Neuron (in vitro differentiated cells): ENCODE data around the gene ALDOC.

Experiments used
- H2AFZ ChIP-seq: one replicate; pipeline ENCODE4 v1.6.1; 2013; ENCODE audit warnings: low read depth, mild to moderate bottlenecking, inconsistent platforms, low read length, moderate library complexity
- H3K27me3 ChIP-seq: one replicate; pipeline ENCODE4 v1.6.1; 2013; ENCODE audit warnings: low read length; ENCODE audit not compliant: insufficient read depth
- H3K36me3 ChIP-seq: one replicate; pipeline ENCODE4 v1.6.1; 2013; ENCODE audit warnings: low read length; ENCODE audit not compliant: insufficient read depth
- H3K4me1 ChIP-seq: one replicate; pipeline ENCODE4 v1.6.1; 2013; ENCODE audit warnings: low read length; ENCODE audit not compliant: insufficient read depth
- H3K4me3 ChIP-seq: 2 replicates; pipeline ENCODE4 v1.5.1; 2013; ENCODE audit warnings: mild to moderate bottlenecking, low read length, moderate library complexity
- H3K9me3 ChIP-seq: one replicate; pipeline ENCODE4 v1.6.1; 2013; ENCODE audit warnings: low read length

ALDOC gene

GRCh38 chr17:28545141-28545503 lies 31.6 kb downstream of the ALDOC start:
- Histone ChIP-seq H2AFZ (no peak overlapping the region), H3K4me3 (no peak overlapping the region), H3K36me3 (peaks cover 11% of the 10 kb centered on the region), H3K9me3 (no peaks in the 10 kb centered on the region), H3K4me1 (no peaks in the 10 kb centered on the region), H3K27me3 (no peaks in the 10 kb centered on the region)

DNA sequence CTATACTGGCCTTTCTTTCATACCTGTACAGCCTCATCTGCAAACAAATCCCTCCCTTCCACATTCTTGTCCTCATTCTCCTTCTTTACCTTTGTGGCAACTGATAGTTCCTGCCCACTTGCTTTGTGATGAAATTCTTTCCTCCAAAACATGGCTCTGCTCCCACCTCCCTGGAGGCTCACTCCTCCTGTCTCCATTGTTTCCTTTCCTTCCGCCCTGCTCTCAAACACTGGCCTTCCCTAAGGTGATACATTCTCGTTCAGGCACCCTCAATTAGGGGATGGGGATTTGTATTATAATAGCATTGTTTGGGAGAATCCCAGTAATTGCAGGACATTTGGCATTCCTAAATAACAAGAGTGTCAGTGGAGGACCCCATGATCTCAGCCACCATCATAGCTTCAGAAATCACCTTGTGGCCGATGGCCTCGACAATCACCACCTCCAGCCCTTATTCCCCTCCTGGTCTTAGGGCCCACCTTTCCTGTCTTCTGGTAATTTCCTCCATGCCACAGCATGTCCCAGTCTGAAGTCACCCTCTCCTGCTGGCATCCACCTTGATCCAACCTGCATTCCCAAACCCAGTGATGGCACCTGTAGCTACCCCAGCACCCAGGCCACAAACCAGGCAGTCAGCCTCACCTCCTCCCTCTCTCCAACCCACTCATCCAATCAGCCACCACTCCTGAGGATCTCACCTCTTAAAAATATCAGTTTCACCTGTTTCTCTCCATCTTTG lies 32.1 kb downstream of the ALDOC start:
- Histone ChIP-seq H2AFZ (no peak overlapping the region), H3K4me3 (no peak overlapping the region), H3K27me3 (no peaks in the 10 kb centered on the region), H3K9me3 (no peaks in the 10 kb centered on the region), H3K4me1 (no peaks in the 10 kb centered on the region), H3K36me3 (peaks cover 11% of the 10 kb centered on the region)

DNA sequence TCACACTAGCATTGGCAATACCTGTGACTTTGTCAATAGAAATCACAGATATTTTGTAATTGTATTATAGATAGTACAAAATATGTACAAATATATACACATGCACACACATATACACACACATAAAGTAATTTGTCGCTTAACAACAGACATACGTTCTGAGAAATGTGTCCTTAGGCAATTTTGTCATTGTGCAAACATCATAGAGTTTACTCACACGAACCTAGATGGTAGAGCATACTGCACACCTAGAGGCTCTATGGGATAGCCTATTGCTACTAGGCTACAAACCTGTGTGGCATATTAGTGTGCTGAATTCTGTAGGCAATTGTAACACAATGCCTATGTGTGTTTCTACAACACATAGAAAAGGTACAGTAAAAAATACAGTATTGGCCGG lies 35.3 kb downstream of the ALDOC start:
- H3K27me3 ChIP-seq, result peaks cover 11% of the 10 kb centered on the region
- H3K4me1 ChIP-seq, result no peaks in the 10 kb centered on the region
- H3K4me3 ChIP-seq, result no peak overlapping the region
- no peaks in the 10 kb centered on the region for H3K36me3 ChIP-seq
- H2AFZ ChIP-seq, result no peak overlapping the region
- H3K9me3 ChIP-seq, result no peaks in the 10 kb centered on the region

DNA sequence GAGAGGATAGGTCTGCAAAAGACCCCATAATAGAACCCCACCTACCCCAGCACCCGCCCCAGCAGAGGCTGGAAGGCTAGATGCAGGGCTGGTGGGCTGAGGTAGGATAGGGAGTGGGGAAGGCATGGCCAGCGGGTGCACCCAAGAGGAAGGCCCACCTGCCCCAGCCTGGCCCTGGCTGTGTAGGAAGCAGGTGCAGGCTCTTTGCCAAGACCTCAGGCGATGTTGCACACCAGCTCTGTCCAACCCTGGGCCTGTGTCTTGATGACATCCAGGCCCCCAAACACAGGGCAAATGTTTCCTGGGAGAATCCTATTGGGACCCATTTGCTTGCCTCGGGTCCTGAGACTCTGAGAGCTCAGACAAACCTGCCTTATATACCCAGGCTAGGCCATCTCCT lies 36.5 kb downstream of the ALDOC start:
- H3K4me1 ChIP-seq, result no peaks in the 10 kb centered on the region
- H2AFZ ChIP-seq, result no peak overlapping the region
- no peaks in the 10 kb centered on the region for H3K9me3 ChIP-seq
- peaks cover 20% of the 10 kb centered on the region for H3K27me3 ChIP-seq
- no peaks in the 10 kb centered on the region for H3K36me3 ChIP-seq
- H3K4me3 ChIP-seq, result no peak overlapping the region

GRCh38 chr17:28538296-28538895 lies 38.3 kb downstream of the ALDOC start:
- H3K36me3 ChIP-seq, result no peaks in the 10 kb centered on the region
- no peak overlapping the region for H3K4me3 ChIP-seq
- H2AFZ ChIP-seq, result no peak overlapping the region
- H3K9me3 ChIP-seq, result no peaks in the 10 kb centered on the region
- peaks cover 24% of the 10 kb centered on the region for H3K27me3 ChIP-seq
- no peaks in the 10 kb centered on the region for H3K4me1 ChIP-seq

- no peaks in the 10 kb centered on the region for H3K36me3 ChIP-seq
- no peak overlapping the region for H2AFZ ChIP-seq
- no peaks in the 10 kb centered on the region for H3K9me3 ChIP-seq
- no peaks in the 10 kb centered on the region for H3K4me1 ChIP-seq
- H3K27me3 ChIP-seq, result peaks cover 24% of the 10 kb centered on the region
- no peak overlapping the region for H3K4me3 ChIP-seq
These were observed 39.5 kb downstream of the ALDOC start for GRCh38 chr17:28537219-28537610.

GRCh38 chr17:28536532-28537218 lies 40.0 kb downstream of the ALDOC start:
- H3K4me1 ChIP-seq, result no peaks in the 10 kb centered on the region
- H3K27me3 ChIP-seq, result peaks cover 24% of the 10 kb centered on the region
- H3K4me3 ChIP-seq, result no peak overlapping the region
- no peak overlapping the region for H2AFZ ChIP-seq
- no peaks in the 10 kb centered on the region for H3K36me3 ChIP-seq
- H3K9me3 ChIP-seq, result no peaks in the 10 kb centered on the region

- H2AFZ ChIP-seq, result no peak overlapping the region
- no peaks in the 10 kb centered on the region for H3K9me3 ChIP-seq
- H3K4me1 ChIP-seq, result no peaks in the 10 kb centered on the region
- no peak overlapping the region for H3K4me3 ChIP-seq
- H3K36me3 ChIP-seq, result no peaks in the 10 kb centered on the region
- H3K27me3 ChIP-seq, result peaks cover 24% of the 10 kb centered on the region
These were observed 41.8 kb downstream of the ALDOC start for GRCh38 chr17:28534740-28535375.

DNA sequence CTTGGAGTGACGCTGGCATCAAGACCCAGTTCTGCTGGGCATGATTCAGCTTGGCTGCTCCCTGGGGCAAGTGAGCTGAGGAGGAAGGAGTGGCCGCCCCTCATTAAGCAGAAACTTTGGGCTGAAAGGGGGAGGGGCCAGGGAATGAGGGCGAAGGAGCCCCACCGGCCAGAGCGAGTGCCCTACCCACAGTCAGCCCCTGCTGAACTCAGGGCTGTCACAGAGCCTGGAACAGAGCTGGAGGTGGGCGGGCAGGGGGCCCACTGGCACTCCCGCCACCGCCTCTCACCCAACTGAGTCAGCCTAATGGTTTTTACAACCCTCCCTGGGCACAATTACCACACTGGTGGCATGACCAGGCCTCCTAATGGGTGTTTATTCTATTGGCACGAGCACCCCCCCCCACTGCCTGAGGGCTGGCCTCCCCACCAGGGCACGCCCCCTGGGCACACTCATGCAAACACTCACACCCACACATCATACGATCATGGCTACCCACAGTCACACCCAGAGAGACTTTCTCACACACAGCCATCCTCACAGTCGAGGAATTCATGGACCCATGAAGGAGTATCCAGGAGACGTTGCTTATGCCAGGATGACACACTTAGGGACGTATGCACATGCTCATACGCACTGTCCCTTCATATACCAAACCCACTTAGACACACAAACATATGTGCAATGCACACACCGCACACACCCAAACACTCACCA lies 43.4 kb downstream of the ALDOC start:
- no peak overlapping the region for H3K4me3 ChIP-seq
- no peaks in the 10 kb centered on the region for H3K36me3 ChIP-seq
- H3K9me3 ChIP-seq, result no peaks in the 10 kb centered on the region
- H3K27me3 ChIP-seq, result peaks cover 22% of the 10 kb centered on the region
- H2AFZ ChIP-seq, result no peak overlapping the region
- peaks cover 8% of the 10 kb centered on the region for H3K4me1 ChIP-seq

- Histone ChIP-seq H3K36me3 (no peaks in the 10 kb centered on the region), H2AFZ (no peak overlapping the region), H3K4me3 (no peak overlapping the region), H3K27me3 (peaks cover 20% of the 10 kb centered on the region), H3K4me1 (peaks cover 10% of the 10 kb centered on the region), H3K9me3 (no peaks in the 10 kb centered on the region)
These were observed 44.4 kb downstream of the ALDOC start for GRCh38 chr17:28532050-28532960.

DNA sequence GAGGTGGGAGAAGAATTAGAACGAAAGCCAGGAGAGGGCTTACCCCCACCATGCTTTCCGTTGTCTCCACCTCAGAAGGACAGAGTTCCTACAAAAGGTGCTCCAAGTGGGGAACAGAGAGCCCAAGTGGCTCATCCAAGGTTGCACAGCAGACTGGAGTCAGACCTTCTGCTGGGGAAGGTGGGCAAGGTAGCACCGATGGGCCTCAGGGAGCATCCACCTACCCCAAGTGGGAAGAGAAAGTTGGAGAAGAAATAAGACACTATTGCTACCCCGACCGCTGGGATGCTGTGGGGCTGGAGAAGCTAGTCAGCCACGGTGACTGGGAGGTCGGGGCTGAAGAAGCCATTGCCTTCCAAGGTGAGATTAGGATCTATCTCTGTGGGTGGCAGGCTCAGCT lies 45.8 kb downstream of the ALDOC start:
- Histone ChIP-seq H3K4me3 (no peak overlapping the region), H3K27me3 (peaks cover 9% of the 10 kb centered on the region), H2AFZ (no peak overlapping the region), H3K36me3 (no peaks in the 10 kb centered on the region), H3K9me3 (no peaks in the 10 kb centered on the region), H3K4me1 (peaks cover 10% of the 10 kb centered on the region)

GRCh38 chr17:28530250-28530649 lies 46.4 kb downstream of the ALDOC start:
- Histone ChIP-seq H3K27me3 (peaks cover 4% of the 10 kb centered on the region), H3K4me1 (peaks cover 11% of the 10 kb centered on the region), H3K9me3 (no peaks in the 10 kb centered on the region), H3K36me3 (no peaks in the 10 kb centered on the region), H2AFZ (no peak overlapping the region), H3K4me3 (no peak overlapping the region)
